Endothelial cell of umbilical vein (primary cell): ENCODE data around the gene ARNT2. TPM values are rescaled to one million over a fixed set of nuclear protein-coding genes. Genes with fewer than 3 reads are reported as not detected.

ENCODE experiments used
- BruUV-seq: library from RNA; stranded (reverse); fragments of 400-500 nt; replicated peaks from 2 replicates; lab custom pipeline; 2021; lab: Mats Ljungman, UMichigan
- CTCF ChIA-PET: fragments of 300-600, 350-600 bp; sonication (Branson Sonifier 250); formaldehyde crosslinking; loops from one replicate; lab custom pipeline; 2021; ENCODE audit warnings: antibody characterized with exemption, inconsistent platforms; lab: Charles Lee
- POLR2A ChIA-PET: fragments of 300-600, 350-600 bp; sonication (Branson Sonifier 250); formaldehyde crosslinking; loops from one replicate; lab custom pipeline; 2021; ENCODE audit warnings: antibody characterized with exemption, inconsistent platforms; lab: Charles Lee
- DNase-seq: peaks from one replicate; pipeline ENCODE4 v3.0.0-alpha.2; 2011; ENCODE audit warnings: low read depth, low spot score
- FAIRE-seq: peaks from 2 replicates; lab custom pipeline; 2011; peaks lifted over from hg19 to GRCh38; lab: Jason Lieb, UNC
- H2AFZ ChIP-seq: 2 replicates; pipeline ENCODE4 v1.6.0; 2012; ENCODE audit warnings: low read depth, low read length, control low read depth, inconsistent platforms
- H3K27ac ChIP-seq: 2 replicates; pipeline ENCODE4 v1.5.1; 2011; ENCODE audit warnings: low read depth, mild to moderate bottlenecking, control low read depth, low read length, moderate library complexity; ENCODE audit not compliant: insufficient read depth
- H3K27me3 ChIP-seq, 2 experiments: 2 replicates each; pipeline versions ENCODE4 v1.6.0 to v1.6.1; 2011; ENCODE audit warnings: low read length in 2 of 2, mixed read lengths in 1 of 2; ENCODE audit not compliant: control insufficient read depth in 2 of 2, insufficient read depth in 2 of 2
- H3K36me3 ChIP-seq, 2 experiments: 2 replicates in 1 of 2; 3 replicates in 1 of 2; pipeline ENCODE4 v1.5.1; 2011; ENCODE audit warnings: low read length in 2 of 2, mild to moderate bottlenecking in 1 of 2, moderate library complexity in 1 of 2; ENCODE audit not compliant: control insufficient read depth in 2 of 2, insufficient read depth in 2 of 2; ENCODE audit errors: extremely low read depth in 1 of 2
- H3K4me1 ChIP-seq: 3 replicates; pipeline ENCODE4 v1.5.1; 2011; ENCODE audit warnings: mild to moderate bottlenecking, low read length; ENCODE audit not compliant: control insufficient read depth, insufficient read depth; ENCODE audit errors: extremely low read depth
- H3K4me2 ChIP-seq: 2 replicates; pipeline ENCODE4 v1.6.1; 2011; ENCODE audit warnings: low read length, control low read depth, mixed read lengths; ENCODE audit not compliant: insufficient read depth
- H3K4me3 ChIP-seq, 3 experiments: fragments of 200-600 bp in 1 of 3; sonication (generic), shearing (Covaris generic) in 1 of 3; replicated peaks in 1 of 3; 2 replicates each; pipeline ENCODE4 v1.5.1; 2011 to 2016; ENCODE audit warnings: control low read depth in 3 of 3, low read length in 3 of 3, mild to moderate bottlenecking in 2 of 3, inconsistent platforms in 1 of 3, low read depth in 1 of 3, moderate library complexity in 1 of 3; ENCODE audit not compliant: insufficient read depth in 1 of 3
- H3K79me2 ChIP-seq: 2 replicates; pipeline ENCODE4 v1.6.0; 2012; ENCODE audit warnings: low read length, inconsistent platforms; ENCODE audit not compliant: control insufficient read depth, insufficient read depth
- H3K9ac ChIP-seq: replicated peaks from 2 replicates; pipeline ENCODE3; 2011; ENCODE audit warnings: low read length, control low read depth; ENCODE audit not compliant: insufficient read depth; ENCODE audit errors: extremely low read depth
- H3K9me1 ChIP-seq: replicated peaks from 3 replicates; pipeline ENCODE4 v1.6.0; 2011; ENCODE audit warnings: mild to moderate bottlenecking, low read length; ENCODE audit not compliant: control insufficient read depth, insufficient read depth; ENCODE audit errors: extremely low read depth
- H3K9me3 ChIP-seq: replicated peaks from 2 replicates; pipeline ENCODE4 v1.5.1; 2012; ENCODE audit warnings: low read length, inconsistent platforms; ENCODE audit not compliant: control insufficient read depth, insufficient read depth
- H4K20me1 ChIP-seq: replicated peaks from 2 replicates; pipeline ENCODE3; 2011; ENCODE audit warnings: mild to moderate bottlenecking, low read length; ENCODE audit not compliant: control insufficient read depth, insufficient read depth; ENCODE audit errors: extremely low read depth
- CTCF ChIP-seq, 2 donors: IDR thresholded peaks; 1 replicate in 1 of 2; 2 replicates in 1 of 2; pipeline ENCODE4 v1.5.1; 2011; ENCODE audit warnings: low read length in 2 of 2, mild to moderate bottlenecking in 2 of 2, moderate library complexity in 2 of 2, control low read depth in 1 of 2, inconsistent platforms in 1 of 2, low read depth in 1 of 2; ENCODE audit not compliant: insufficient read depth in 1 of 2; ENCODE audit errors: extremely low read depth in 1 of 2
- EZH2 ChIP-seq: IDR thresholded peaks from 2 replicates; pipeline ENCODE4 v1.6.1; 2012; ENCODE audit warnings: borderline replicate concordance, low read depth, mild to moderate bottlenecking, moderate library complexity, low read length, inconsistent platforms; ENCODE audit not compliant: severe bottlenecking
- FOS ChIP-seq: IDR thresholded peaks from 2 replicates; pipeline ENCODE4 v1.6.1; 2011; ENCODE audit warnings: mild to moderate bottlenecking, low read length, moderate library complexity, borderline replicate concordance; ENCODE audit not compliant: insufficient read depth
- GATA2 ChIP-seq: IDR thresholded peaks from 2 replicates; pipeline ENCODE4 v1.7.0; 2011; ENCODE audit warnings: low read depth, mild to moderate bottlenecking, moderate library complexity, mixed read lengths, low read length; ENCODE audit not compliant: insufficient read length, insufficient read depth
- JUN ChIP-seq: IDR thresholded peaks from 2 replicates; pipeline ENCODE4 v1.6.1; 2011; ENCODE audit warnings: borderline replicate concordance, low read depth; ENCODE audit not compliant: insufficient read length, insufficient read depth
- MAX ChIP-seq: IDR thresholded peaks from 2 replicates; pipeline ENCODE4 v1.6.1; 2011; ENCODE audit not compliant: insufficient read depth, insufficient read length
- MYC ChIP-seq: IDR thresholded peaks from one replicate; pipeline ENCODE4 v1.6.1; 2011; ENCODE audit warnings: mild to moderate bottlenecking, low read depth, low read length
- POLR2A ChIP-seq: IDR thresholded peaks from 2 replicates; pipeline ENCODE4 v1.6.1; 2012; ENCODE audit warnings: low read depth, mild to moderate bottlenecking, control low read depth, low read length
- POLR2AphosphoS5 ChIP-seq: IDR thresholded peaks from 2 replicates; pipeline ENCODE4 v1.6.1; 2012; ENCODE audit warnings: low read depth, mild to moderate bottlenecking, control low read depth, low read length, moderate library complexity; ENCODE audit not compliant: insufficient read depth
- dilution Hi-C: fragments of 300-500 bp; cut with MboI; formaldehyde crosslinking; loops from one replicate; pipeline ENCODE4 v1.15.0; 2019; ENCODE audit warnings: low sequenced_read_pairs; ENCODE audit not compliant: extremely low pct_ligation_motif_present
- intact Hi-C: fragments of 100-400 bp; cut with micrococcal nuclease; formaldehyde crosslinking; loops from one replicate; pipeline ENCODE4 v1.10.0; 2022
- polyA plus RNA-seq, 4 experiments: library from polyadenylated mRNA; depleted of rRNA in 3 of 4; stranded (reverse) in 3 of 4; unstranded in 1 of 4; fragments of >200 nt; gene quantifications; 2 replicates each; pipeline versions ENCODE4 v1.2.1 to v1.2.3, GENCODE V29; 2011 to 2012; ENCODE audit warnings: missing spikeins in 1 of 4
- total RNA-seq: library from RNA; stranded (reverse); gene quantifications from 2 replicates; pipeline ENCODE4 v1.2.3, GENCODE V29; 2021

Gene ARNT2
- total and polyA plus RNA-seq, 2 donors (not counting 3 experiments of a cell fraction or from before 2014, with no cell fraction given), result 0.03 to 0.20 TPM

- no peaks in the 10 kb centered on the region for H3K9me3 ChIP-seq
- dilution Hi-C loops (no loop called here), intact Hi-C loops (no loop called here)
- no peaks in the 10 kb centered on the region for H3K4me1 ChIP-seq
- TF ChIP-seq MAX (no peak), CTCF (IDR thresholded peaks at IDR 0.05; ENCODE audit: extremely low read depth in 1 of 2, insufficient read depth in 1 of 2, low read depth in 1 of 2, low read length in 2 of 2) (peak in 1 of 2 donors; percentile 1), FOS (no peak), EZH2 (no peak), POLR2A (no peak)
- H3K27me3 ChIP-seq, result no peaks in the 10 kb centered on the region
- no TSS peak for BruUV-seq
- H3K9ac ChIP-seq, result no peak overlapping the region
- CTCF ChIA-PET, result interaction anchor here (0.7 to 2.5 kb wide), 2 partner anchors 14 to 301 kb away, joined by 3 to 14 read pairs; no protein-coding TSS in a partner anchor
- H3K79me2 ChIP-seq, result no peaks in the 10 kb centered on the region
- H3K9me1 ChIP-seq, result no peaks in the 10 kb centered on the region
- POLR2A ChIA-PET, result no interaction called here
- H3K36me3 ChIP-seq, result no peaks in the 10 kb centered on the region
- DNase-seq, result no peak
- no peaks in the 10 kb centered on the region for H4K20me1 ChIP-seq
- no peak overlapping the region for H3K4me3 ChIP-seq
- no peak for FAIRE-seq
- no peak overlapping the region for H3K4me2 ChIP-seq
- no peak overlapping the region for H2AFZ ChIP-seq
- H3K27ac ChIP-seq, result no peak overlapping the region
These were observed 71.4 kb downstream of the ARNT2 start for GRCh38 chr15:80475572-80475971.

GRCh38 chr15:80476036-80476435 lies 71.9 kb downstream of the ARNT2 start:
- Histone ChIP-seq H3K4me3 (no peak overlapping the region), H3K27ac (no peak overlapping the region), H2AFZ (no peak overlapping the region), H3K79me2 (no peaks in the 10 kb centered on the region), H3K9me1 (no peaks in the 10 kb centered on the region), H3K27me3 (no peaks in the 10 kb centered on the region), H3K36me3 (no peaks in the 10 kb centered on the region), H3K9me3 (no peaks in the 10 kb centered on the region), H3K4me1 (no peaks in the 10 kb centered on the region), H3K4me2 (no peak overlapping the region), H4K20me1 (no peaks in the 10 kb centered on the region), H3K9ac (no peak overlapping the region)
- dilution Hi-C loops (no loop called here), intact Hi-C loops (no loop called here)
- ChIA-PET POLR2A (no interaction called here), CTCF (interaction anchor here (0.7 to 2.5 kb wide), 2 partner anchors 13 to 301 kb away, joined by 3 to 14 read pairs; no protein-coding TSS in a partner anchor)
- BruUV-seq, result no TSS peak
- DNase-seq (no peak), FAIRE-seq (no peak)
- no peak for TF ChIP-seq FOS
- no peak for TF ChIP-seq GATA2
- no peak for TF ChIP-seq POLR2AphosphoS5
- TF ChIP-seq MAX, result no peak
- no peak for TF ChIP-seq JUN
- TF ChIP-seq CTCF (IDR thresholded peaks at IDR 0.05; ENCODE audit: extremely low read depth in 1 of 2, insufficient read depth in 1 of 2, low read depth in 1 of 2, low read length in 2 of 2), result no peak
- no peak for TF ChIP-seq MYC
- TF ChIP-seq EZH2, result no peak
- no peak for TF ChIP-seq POLR2A
